HEK293 (cell line): Measurements from ENCODE around the gene TKT.
A peak's percentile ranks its signal among the peaks of the same experiment; 100 is the strongest.

Experiments
- CTCF ChIP-seq: fragments of 450-650 bp; formaldehyde crosslinking; IDR thresholded peaks from 2 replicates; pipeline ENCODE4 v1.5.1; 2016; ENCODE audit warnings: missing biosample characterization, missing genetic modification characterization
- EGR2 ChIP-seq: fragments of 450-650 bp; formaldehyde crosslinking; IDR thresholded peaks from 2 replicates; pipeline ENCODE4 v1.5.1; 2016; ENCODE audit warnings: low read depth, missing biosample characterization, missing genetic modification characterization
- GLIS1 ChIP-seq: fragments of 450-650 bp; formaldehyde crosslinking; IDR thresholded peaks from 2 replicates; pipeline ENCODE4 v1.5.1; 2016; ENCODE audit warnings: missing biosample characterization, missing genetic modification characterization
- GLIS2 ChIP-seq: fragments of 450-650 bp; formaldehyde crosslinking; IDR thresholded peaks from 2 replicates; pipeline ENCODE4 v1.5.1; 2016; ENCODE audit warnings: missing biosample characterization, missing genetic modification characterization
- HOXC10 ChIP-seq: sonication (generic); formaldehyde crosslinking; IDR thresholded peaks from 2 replicates; pipeline ENCODE4 v1.8.1; 2023; ENCODE audit warnings: mild to moderate bottlenecking, missing genetic modification reagents
- KLF8 ChIP-seq: fragments of 450-650 bp; formaldehyde crosslinking; IDR thresholded peaks from 2 replicates; pipeline ENCODE4 v1.5.1; 2016; ENCODE audit warnings: missing biosample characterization, missing genetic modification characterization
- PATZ1 ChIP-seq: fragments of 450-650 bp; formaldehyde crosslinking; IDR thresholded peaks from 2 replicates; pipeline ENCODE4 v1.5.1; 2016; ENCODE audit warnings: missing biosample characterization, missing genetic modification characterization
- PRDM1 ChIP-seq: fragments of 450-650 bp; formaldehyde crosslinking; IDR thresholded peaks from 2 replicates; pipeline ENCODE4; 2016; ENCODE audit warnings: missing biosample characterization, missing genetic modification characterization
- SP3 ChIP-seq: fragments of 450-650 bp; formaldehyde crosslinking; IDR thresholded peaks from 2 replicates; pipeline ENCODE4 v1.5.1; 2016; ENCODE audit warnings: missing biosample characterization, missing genetic modification characterization
- TRIM28 ChIP-seq: IDR thresholded peaks from 2 replicates; pipeline ENCODE4 v1.6.1; 2011; ENCODE audit warnings: low read length, control low read depth, borderline replicate concordance
- WT1 ChIP-seq: fragments of 450-650 bp; formaldehyde crosslinking; IDR thresholded peaks from 2 replicates; pipeline ENCODE4 v1.5.1; 2016; ENCODE audit warnings: missing biosample characterization, missing genetic modification characterization
- YY1 ChIP-seq: fragments of 450-650 bp; formaldehyde crosslinking; IDR thresholded peaks from 2 replicates; pipeline ENCODE4 v1.5.1; 2018; ENCODE audit warnings: missing biosample characterization, missing genetic modification characterization
- ZBTB6 ChIP-seq: fragments of 450-650 bp; formaldehyde crosslinking; IDR thresholded peaks from 2 replicates; pipeline ENCODE4 v1.5.1; 2017; ENCODE audit warnings: missing biosample characterization, missing genetic modification characterization
- ZBTB8A ChIP-seq: fragments of 450-650 bp; formaldehyde crosslinking; IDR thresholded peaks from 2 replicates; pipeline ENCODE4 v1.5.1; 2016; ENCODE audit warnings: missing biosample characterization, missing genetic modification characterization
- ZNF121 ChIP-seq: fragments of 450-650 bp; formaldehyde crosslinking; IDR thresholded peaks from 2 replicates; pipeline ENCODE4 v1.5.1; 2016; ENCODE audit warnings: missing biosample characterization, missing genetic modification characterization
- ZNF366 ChIP-seq: fragments of 450-650 bp; formaldehyde crosslinking; conservative IDR thresholded peaks from 2 replicates; pipeline ENCODE4 v1.5.1; 2016; ENCODE audit warnings: missing biosample characterization, missing genetic modification characterization
- ZNF398 ChIP-seq: fragments of 450-650 bp; formaldehyde crosslinking; IDR thresholded peaks from 2 replicates; pipeline ENCODE4 v1.5.1; 2017; ENCODE audit warnings: missing biosample characterization, missing genetic modification characterization
- ZNF623 ChIP-seq: fragments of 450-650 bp; formaldehyde crosslinking; IDR thresholded peaks from 2 replicates; pipeline ENCODE4 v1.5.1; 2016; ENCODE audit warnings: missing biosample characterization, missing genetic modification characterization

Gene TKT

GRCh38 chr3:53254509-53255422 lies 1.1 kb downstream of the TKT start (continued):
- no peak; the same call in 1 of the 2 replicates for TF ChIP-seq ZNF623 (tag by site-specific recombination)
- no peak for TF ChIP-seq TRIM28
- peak; percentile 58 for TF ChIP-seq ZNF398
- peak; percentile 64 for TF ChIP-seq GLIS2 (tag by site-specific recombination)
- TF ChIP-seq PATZ1 (tag by site-specific recombination): peak; percentile 58; the same call in 1 of the 2 replicates
- TF ChIP-seq ZBTB8A (tag by site-specific recombination): 0 out of 2 replicates have a peak, but pooled peaks have one; percentile 42
- TF ChIP-seq WT1 (tag by site-specific recombination): no peak
- TF ChIP-seq SP3 (tag by site-specific recombination): peak; percentile 57; the same call in 1 of the 2 replicates
- peak; percentile 71 for TF ChIP-seq GLIS1 (tag by site-specific recombination)
- peak; percentile 45; the same call in 1 of the 2 replicates for TF ChIP-seq KLF8 (tag by site-specific recombination)
- peak; percentile 45; the same call in 1 of the 2 replicates for TF ChIP-seq ZNF366
- peak; percentile 60; the same call in 1 of the 2 replicates for TF ChIP-seq EGR2 (tag by site-specific recombination)
- peak; percentile 48; the same call in 1 of the 2 replicates for TF ChIP-seq ZNF121 (tag by site-specific recombination)
- no peak for TF ChIP-seq YY1 (tag by site-specific recombination)
- TF ChIP-seq ZBTB6 (tag by site-specific recombination): peak; percentile 49; the same call in 1 of the 2 replicates
- no peak for TF ChIP-seq PRDM1 (tag by site-specific recombination)
- peak; percentile 30; the same call in 1 of the 2 replicates for TF ChIP-seq CTCF (tag by site-specific recombination)
- TF ChIP-seq HOXC10 (CRISPR knock-in tag): no peak
